ENCODE measurements around the gene BCL2L15.

Gene BCL2L15

GRCh38 chr1:113898241-113898814 is 10.9 kb upstream of the BCL2L15 start:
- DNase-seq = no peak
- Histone ChIP-seq H3K79me2 (ENCODE audit: low read length) (peaks cover 2% of the 10 kb centered on the region), H3K9me2 (replicated peaks; ENCODE audit: insufficient read depth, low read length) (no peaks in the 10 kb centered on the region), H3K36me3 (replicated peaks; ENCODE audit: insufficient read depth, low read length) (no peaks in the 10 kb centered on the region), H3K9me3 (replicated peaks; ENCODE audit: insufficient read depth, low read length) (no peaks in the 10 kb centered on the region), H3K4me2 (ENCODE audit: low read depth, low read length) (no peak overlapping the region), H2AFZ (ENCODE audit: low read length) (no peak overlapping the region), H3K27me3 (replicated peaks; ENCODE audit: insufficient read depth, low read length) (no peaks in the 10 kb centered on the region), H3K9ac (ENCODE audit: low read length) (no peak overlapping the region), H3F3A (ENCODE audit: insufficient read depth, low read length) (no peaks in the 10 kb centered on the region), H3K4me3 (ENCODE audit: low read length) (no peak overlapping the region), H4K20me1 (ENCODE audit: insufficient read depth, low read length) (no peaks in the 10 kb centered on the region), H3K27ac (ENCODE audit: low read length) (no peak overlapping the region), H3K4me1 (ENCODE audit: low read length) (0 out of 2 replicates have a peak, but pooled peaks cover 2% of the 10 kb centered on the region)
- TF ChIP-seq, protein P1, sequence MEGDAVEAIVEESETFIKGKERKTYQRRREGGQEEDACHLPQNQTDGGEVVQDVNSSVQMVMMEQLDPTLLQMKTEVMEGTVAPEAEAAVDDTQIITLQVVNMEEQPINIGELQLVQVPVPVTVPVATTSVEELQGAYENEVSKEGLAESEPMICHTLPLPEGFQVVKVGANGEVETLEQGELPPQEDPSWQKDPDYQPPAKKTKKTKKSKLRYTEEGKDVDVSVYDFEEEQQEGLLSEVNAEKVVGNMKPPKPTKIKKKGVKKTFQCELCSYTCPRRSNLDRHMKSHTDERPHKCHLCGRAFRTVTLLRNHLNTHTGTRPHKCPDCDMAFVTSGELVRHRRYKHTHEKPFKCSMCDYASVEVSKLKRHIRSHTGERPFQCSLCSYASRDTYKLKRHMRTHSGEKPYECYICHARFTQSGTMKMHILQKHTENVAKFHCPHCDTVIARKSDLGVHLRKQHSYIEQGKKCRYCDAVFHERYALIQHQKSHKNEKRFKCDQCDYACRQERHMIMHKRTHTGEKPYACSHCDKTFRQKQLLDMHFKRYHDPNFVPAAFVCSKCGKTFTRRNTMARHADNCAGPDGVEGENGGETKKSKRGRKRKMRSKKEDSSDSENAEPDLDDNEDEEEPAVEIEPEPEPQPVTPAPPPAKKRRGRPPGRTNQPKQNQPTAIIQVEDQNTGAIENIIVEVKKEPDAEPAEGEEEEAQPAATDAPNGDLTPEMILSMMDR (IDR thresholded peaks at IDR 0.05; ENCODE audit: low read length) = no peak
- TF ChIP-seq EZH2 (optimal IDR thresholded peaks at IDR 0.05; ENCODE audit: low read depth, low read length) (no peak), EZH2phosphoT487 (IDR thresholded peaks at IDR 0.05; ENCODE audit: low read length) (no peak)

- Histone ChIP-seq H3K9me2 (replicated peaks; ENCODE audit: insufficient read depth, low read length) (no peaks in the 10 kb centered on the region), H3F3A (ENCODE audit: insufficient read depth, low read length) (no peaks in the 10 kb centered on the region), H3K27ac (ENCODE audit: low read length) (no peak overlapping the region), H3K27me3 (replicated peaks; ENCODE audit: insufficient read depth, low read length) (no peaks in the 10 kb centered on the region), H3K79me2 (ENCODE audit: low read length) (no peaks in the 10 kb centered on the region), H3K4me3 (ENCODE audit: low read length) (no peak overlapping the region), H4K20me1 (ENCODE audit: insufficient read depth, low read length) (no peaks in the 10 kb centered on the region), H3K9me3 (replicated peaks; ENCODE audit: insufficient read depth, low read length) (no peaks in the 10 kb centered on the region), H3K9ac (ENCODE audit: low read length) (no peak overlapping the region), H3K4me2 (ENCODE audit: low read depth, low read length) (no peak overlapping the region), H3K36me3 (replicated peaks; ENCODE audit: insufficient read depth, low read length) (no peaks in the 10 kb centered on the region), H2AFZ (ENCODE audit: low read length) (no peak overlapping the region), H3K4me1 (ENCODE audit: low read length) (no peaks in the 10 kb centered on the region)
- DNase-seq = no peak
- TF ChIP-seq EZH2 (optimal IDR thresholded peaks at IDR 0.05; ENCODE audit: low read depth, low read length) (no peak), EZH2phosphoT487 (IDR thresholded peaks at IDR 0.05; ENCODE audit: low read length) (no peak)
- TF ChIP-seq, protein P1 (IDR thresholded peaks at IDR 0.05; ENCODE audit: low read length) = no peak
These were observed 8.6 kb upstream of the BCL2L15 start for GRCh38 chr1:113895961-113896360.

DNA sequence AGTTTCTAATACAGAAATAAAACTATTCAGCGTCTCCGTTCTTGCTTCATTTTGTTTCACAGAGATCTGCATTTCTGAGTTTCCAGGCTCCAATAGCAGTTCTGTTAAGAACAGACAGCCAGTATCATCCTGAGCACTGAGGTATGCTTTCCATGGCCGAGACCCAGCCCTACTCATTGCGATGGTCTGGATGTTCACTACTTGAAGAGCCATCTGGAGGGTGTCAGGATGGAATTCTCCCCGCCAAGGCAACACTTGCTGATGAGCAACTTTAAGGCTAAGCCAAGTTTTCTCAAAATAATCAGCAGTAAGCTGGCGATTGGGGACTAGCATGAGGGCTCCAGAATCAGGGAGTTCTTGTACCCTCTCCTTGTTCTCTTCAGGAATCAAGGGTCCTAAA is 7.7 kb upstream of the BCL2L15 start:
- TF ChIP-seq EZH2 (optimal IDR thresholded peaks at IDR 0.05; ENCODE audit: low read depth, low read length) = no peak
- TF ChIP-seq, protein P1 (IDR thresholded peaks at IDR 0.05; ENCODE audit: low read length) = no peak
- no peak for TF ChIP-seq EZH2phosphoT487 (IDR thresholded peaks at IDR 0.05; ENCODE audit: low read length)
- H3K36me3 ChIP-seq (replicated peaks; ENCODE audit: insufficient read depth, low read length) = no peaks in the 10 kb centered on the region
- H3K79me2 ChIP-seq (ENCODE audit: low read length) = no peaks in the 10 kb centered on the region
- no peaks in the 10 kb centered on the region for H4K20me1 ChIP-seq (ENCODE audit: insufficient read depth, low read length)
- H3K27ac ChIP-seq (ENCODE audit: low read length) = no peak overlapping the region
- no peaks in the 10 kb centered on the region for H3F3A ChIP-seq (ENCODE audit: insufficient read depth, low read length)
- H3K9me3 ChIP-seq (replicated peaks; ENCODE audit: insufficient read depth, low read length) = no peaks in the 10 kb centered on the region
- no peaks in the 10 kb centered on the region for H3K4me1 ChIP-seq (ENCODE audit: low read length)
- no peak overlapping the region for H3K9ac ChIP-seq (ENCODE audit: low read length)
- H3K4me3 ChIP-seq (ENCODE audit: low read length) = no peak overlapping the region
- no peaks in the 10 kb centered on the region for H3K9me2 ChIP-seq (replicated peaks; ENCODE audit: insufficient read depth, low read length)
- no peaks in the 10 kb centered on the region for H3K27me3 ChIP-seq (replicated peaks; ENCODE audit: insufficient read depth, low read length)
- H3K4me2 ChIP-seq (ENCODE audit: low read depth, low read length) = no peak overlapping the region
- no peak overlapping the region for H2AFZ ChIP-seq (ENCODE audit: low read length)
- DNase-seq = no peak

All from MM.1S (cell line).